Mucosa of descending colon (tissue), 3 donors: ENCODE measurements around the gene DLGAP4. TPM values are rescaled to one million over a fixed set of nuclear protein-coding genes. Genes with fewer than 3 reads are reported as not detected.

Experiments
- ATAC-seq: fragments of 200-7000 bp; cut with Tn5 transposase; one replicate; pipeline ENCODE4 v1.9.1; 2020; ENCODE audit warnings: mild to moderate bottlenecking, moderate library complexity
- DNase-seq, 3 donors: peaks; one replicate each; pipeline ENCODE4 v3.0.0-alpha.2; 2020
- H3K36me3 ChIP-seq: fragments of 200-600 bp; one replicate; pipeline ENCODE4 v1.8.0; 2021; ENCODE audit warnings: low read depth, mild to moderate bottlenecking
- H3K4me1 ChIP-seq: fragments of 200-600 bp; one replicate; pipeline ENCODE4 v1.8.0; 2021; ENCODE audit warnings: low read depth, mild to moderate bottlenecking
- H3K4me3 ChIP-seq: fragments of 200-600 bp; one replicate; pipeline ENCODE4 v1.8.0; 2021; ENCODE audit warnings: mild to moderate bottlenecking
- H3K9me3 ChIP-seq: fragments of 200-600 bp; one replicate; pipeline ENCODE4 v1.8.0; 2021; ENCODE audit warnings: mild to moderate bottlenecking
- intact Hi-C, 2 donors: fragments of 100-400 bp; cut with DNase I in 1 of 2; cut with micrococcal nuclease in 1 of 2; formaldehyde crosslinking; loops; one replicate each; pipeline versions ENCODE4 v1.11.0 to v1.11.1; 2022; cut with DNase I, micrococcal nuclease
- total RNA-seq, 3 donors: library from RNA; stranded (reverse); fragmentation: NEBNext Ultra II Directional in 2 of 3; extraction: Animal tissue kit (Norgen Biotek cat#: 25700) in 2 of 3; gene quantifications; one replicate each; pipeline versions ENCODE4 v1.2.1 to v1.2.4, GENCODE V29; 2021 to 2023
- TF ChIP-seq, protein P1 (sequence below): fragments of 200-600 bp; IDR thresholded peaks from one replicate; pipeline ENCODE4 v1.8.0; 2022; ENCODE audit warnings: antibody characterized with exemption, mild to moderate bottlenecking
- donor health status: DM: no; HTN: no; CAD: no; lungs with moderate emphysema.
- donor health status: DM: no; HTN: no; CAD: no.
- donor health status: DM: no; HTN: yes; CAD: no.

The DLGAP4 gene
- total RNA-seq, 3 donors from 2014 or later = 40.0 to 66.3 (median 43.5) TPM

DNA sequence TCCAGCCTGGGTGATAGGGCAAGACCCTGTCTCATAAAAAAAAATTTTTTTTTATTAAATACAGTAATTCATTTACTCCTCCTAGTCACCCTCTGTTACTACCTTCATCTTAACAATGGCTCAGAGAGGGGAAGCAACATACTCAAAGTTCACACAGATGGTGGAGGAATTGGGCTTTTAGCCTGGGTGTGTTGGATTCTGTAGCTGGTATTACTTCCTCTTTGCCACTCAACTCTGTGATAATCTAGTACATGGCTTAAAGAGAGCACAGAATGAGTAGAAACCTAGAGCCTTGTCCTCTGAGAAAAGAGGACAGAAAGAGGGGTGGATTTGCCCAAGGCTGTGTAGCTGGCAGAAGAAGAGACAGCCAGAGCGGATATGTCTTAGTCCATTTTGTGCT, 96.6 kb downstream of the DLGAP4 start:
- no peak overlapping the region for H3K4me3 ChIP-seq
- H3K36me3 ChIP-seq = no peaks in the 10 kb centered on the region
- no peaks in the 10 kb centered on the region for H3K4me1 ChIP-seq
- TF ChIP-seq, protein P1, sequence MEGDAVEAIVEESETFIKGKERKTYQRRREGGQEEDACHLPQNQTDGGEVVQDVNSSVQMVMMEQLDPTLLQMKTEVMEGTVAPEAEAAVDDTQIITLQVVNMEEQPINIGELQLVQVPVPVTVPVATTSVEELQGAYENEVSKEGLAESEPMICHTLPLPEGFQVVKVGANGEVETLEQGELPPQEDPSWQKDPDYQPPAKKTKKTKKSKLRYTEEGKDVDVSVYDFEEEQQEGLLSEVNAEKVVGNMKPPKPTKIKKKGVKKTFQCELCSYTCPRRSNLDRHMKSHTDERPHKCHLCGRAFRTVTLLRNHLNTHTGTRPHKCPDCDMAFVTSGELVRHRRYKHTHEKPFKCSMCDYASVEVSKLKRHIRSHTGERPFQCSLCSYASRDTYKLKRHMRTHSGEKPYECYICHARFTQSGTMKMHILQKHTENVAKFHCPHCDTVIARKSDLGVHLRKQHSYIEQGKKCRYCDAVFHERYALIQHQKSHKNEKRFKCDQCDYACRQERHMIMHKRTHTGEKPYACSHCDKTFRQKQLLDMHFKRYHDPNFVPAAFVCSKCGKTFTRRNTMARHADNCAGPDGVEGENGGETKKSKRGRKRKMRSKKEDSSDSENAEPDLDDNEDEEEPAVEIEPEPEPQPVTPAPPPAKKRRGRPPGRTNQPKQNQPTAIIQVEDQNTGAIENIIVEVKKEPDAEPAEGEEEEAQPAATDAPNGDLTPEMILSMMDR = no peak
- DNase-seq (no peak), ATAC-seq (no peak)
- no peaks in the 10 kb centered on the region for H3K9me3 ChIP-seq
- intact Hi-C loops = no loop called here

DNA sequence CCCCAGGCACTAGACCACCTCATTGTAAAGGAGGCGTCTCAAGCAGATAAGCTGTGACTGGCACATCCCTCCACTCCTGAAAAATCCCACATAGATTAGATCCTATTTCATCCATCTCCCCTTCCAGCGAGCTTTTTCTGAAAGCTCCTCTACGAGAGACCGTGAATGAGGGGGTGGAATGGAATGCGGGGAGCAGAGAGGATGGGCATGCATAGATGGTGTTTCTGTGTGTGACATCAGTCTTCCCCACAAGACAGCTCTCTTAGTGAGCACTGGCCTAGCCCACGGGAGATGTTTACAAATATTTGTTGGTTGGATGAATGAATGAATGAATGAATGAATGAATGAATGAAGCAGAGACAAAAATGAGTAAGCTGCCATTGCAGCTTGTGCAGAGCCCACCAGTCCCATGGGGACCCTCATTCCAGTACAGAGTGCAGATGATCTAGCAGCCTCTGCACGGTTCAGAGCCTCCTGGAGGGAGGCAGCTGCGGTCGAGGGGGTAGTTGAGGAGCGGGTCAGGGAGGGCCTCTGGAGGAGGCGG, 98.4 kb downstream of the DLGAP4 start:
- no peak for ATAC-seq
- Histone ChIP-seq H3K36me3 (no peaks in the 10 kb centered on the region), H3K9me3 (no peaks in the 10 kb centered on the region), H3K4me3 (no peak overlapping the region), H3K4me1 (no peaks in the 10 kb centered on the region)
- TF ChIP-seq, protein P1 = no peak
- intact Hi-C loops = no loop called here
- no peak for DNase-seq

DNA sequence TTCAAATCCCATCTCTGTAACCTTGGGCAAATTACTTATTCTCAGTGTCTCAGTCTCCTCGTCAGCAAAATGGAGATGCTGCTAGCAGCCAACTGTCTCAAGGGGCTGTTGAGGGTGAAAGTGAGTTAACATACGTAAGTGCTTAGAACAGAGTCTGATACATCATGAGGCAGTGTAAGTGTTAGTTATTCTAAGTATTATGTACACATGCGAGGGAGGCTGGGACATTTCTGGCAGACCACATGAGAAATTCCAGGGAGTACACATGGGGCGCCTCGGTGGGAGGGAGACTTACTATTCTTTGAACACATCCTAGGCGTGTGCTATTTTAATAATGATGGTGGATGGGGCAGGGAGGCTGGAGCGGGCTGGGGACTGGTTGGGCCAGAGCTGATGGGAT, 99.1 kb downstream of the DLGAP4 start:
- H3K4me1 ChIP-seq = no peaks in the 10 kb centered on the region
- H3K9me3 ChIP-seq = no peaks in the 10 kb centered on the region
- no peak overlapping the region for H3K4me3 ChIP-seq
- ATAC-seq = no peak
- no peak for DNase-seq
- intact Hi-C loops = no loop called here
- TF ChIP-seq, protein P1 = no peak
- no peaks in the 10 kb centered on the region for H3K36me3 ChIP-seq

DNA sequence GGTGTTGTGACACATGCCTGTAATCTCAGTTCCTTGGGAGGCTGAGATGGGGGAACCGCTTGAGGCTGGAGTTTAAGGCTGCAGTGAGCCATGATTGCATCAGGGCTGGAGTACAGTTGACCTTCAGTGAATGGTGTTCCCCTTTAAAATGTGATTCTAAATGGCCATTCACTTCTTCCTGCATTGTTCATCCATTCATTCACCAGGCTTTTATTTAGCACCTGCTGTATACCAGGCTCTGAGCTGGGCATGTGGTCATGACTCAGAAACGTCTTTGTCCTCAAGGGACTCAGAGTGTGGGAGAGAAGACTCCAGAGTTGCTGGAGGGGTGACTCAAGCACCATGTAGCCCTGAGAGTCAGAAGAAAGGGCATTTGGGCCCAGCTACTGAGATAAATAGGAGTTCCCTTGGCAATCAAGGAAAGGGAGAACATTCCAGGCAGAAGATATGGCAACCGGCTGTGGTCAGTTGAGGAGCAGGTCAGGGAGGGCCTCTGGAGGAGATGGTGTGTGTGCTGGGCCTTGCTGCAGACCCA, 101.1 kb downstream of the DLGAP4 start:
- no peak overlapping the region for H3K4me3 ChIP-seq
- no peaks in the 10 kb centered on the region for H3K4me1 ChIP-seq
- ATAC-seq (no peak), DNase-seq (no peak)
- H3K9me3 ChIP-seq = no peaks in the 10 kb centered on the region
- intact Hi-C loops = no loop called here
- TF ChIP-seq, protein P1 = no peak
- no peaks in the 10 kb centered on the region for H3K36me3 ChIP-seq

DNA sequence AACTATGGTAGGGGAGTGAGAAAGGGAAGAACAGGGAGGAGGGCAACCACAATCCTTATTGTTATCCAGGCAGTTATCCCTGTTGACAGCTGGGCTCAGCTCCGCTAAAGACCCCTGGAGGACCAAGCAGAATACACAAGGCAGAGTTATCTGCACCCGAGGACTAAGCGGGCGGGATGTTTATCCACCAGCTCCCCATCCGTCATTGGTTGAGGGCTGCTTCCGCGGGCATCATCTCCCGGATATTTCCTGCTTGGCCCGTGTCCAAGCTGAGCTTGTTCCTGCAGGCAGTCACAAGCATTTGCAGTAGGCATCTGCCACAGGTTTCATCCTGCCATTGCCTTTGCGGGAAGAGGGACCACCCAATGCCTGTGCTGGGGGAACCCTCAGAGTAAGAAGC, 102.1 kb downstream of the DLGAP4 start:
- peak; percentile 62 for ATAC-seq

More for the DNA sequence above, 102.1 kb downstream of the DLGAP4 start:
- no peak overlapping the region for H3K4me3 ChIP-seq
- intact Hi-C loops = no loop called here
- TF ChIP-seq, protein P1 = no peak
- no peaks in the 10 kb centered on the region for H3K4me1 ChIP-seq
- H3K9me3 ChIP-seq = no peaks in the 10 kb centered on the region
- peak; percentile 36 to 53 (median 51) for DNase-seq
- no peaks in the 10 kb centered on the region for H3K36me3 ChIP-seq
